A549 (cell line): ENCODE data around the gene WNT2.

Experiments used
- BHLHE40 ChIP-seq: IDR thresholded peaks from 2 replicates; pipeline ENCODE4 v1.6.1; 2012; ENCODE audit warnings: low read depth, low read length, inconsistent platforms
- CHD4 ChIP-seq: fragments of 200-600 bp; sonication (generic); IDR thresholded peaks from 2 replicates; pipeline ENCODE4 v1.6.1; 2016; ENCODE audit warnings: antibody characterized with exemption, mild to moderate bottlenecking, borderline replicate concordance
- CTCF ChIP-seq: fragments of >200 bp; sonication (Bioruptor Twin); formaldehyde crosslinking; IDR thresholded peaks from 3 replicates; pipeline ENCODE4 v1.5.1; 2016
- E2F6 ChIP-seq: IDR thresholded peaks from 2 replicates; pipeline ENCODE4 v1.6.1; 2012; ENCODE audit warnings: low read depth, borderline replicate concordance
- EP300 ChIP-seq, 2 experiments: fragments of >200 bp; sonication (Bioruptor Twin); formaldehyde crosslinking; IDR thresholded peaks; 2 replicates in 1 of 2; 3 replicates in 1 of 2; pipeline ENCODE4 v1.6.1; 2016 to 2017
- HDAC2 ChIP-seq: fragments of 200-600 bp; sonication (generic); IDR thresholded peaks from 2 replicates; pipeline ENCODE4 v1.6.1; 2016
- MAFK ChIP-seq: fragments of 450-650 bp; IDR thresholded peaks from 2 replicates; pipeline ENCODE4 v1.6.1; 2014; ENCODE audit not compliant: partially characterized antibody
- MAX ChIP-seq: IDR thresholded peaks from 2 replicates; pipeline ENCODE4 v1.6.1; 2012
- POLR2A ChIP-seq: IDR thresholded peaks from 2 replicates; pipeline ENCODE4 v1.6.1; 2012; ENCODE audit warnings: mild to moderate bottlenecking, low read length
- POLR2AphosphoS2 ChIP-seq: conservative IDR thresholded peaks from 2 replicates; pipeline ENCODE4 v1.6.1; 2012; ENCODE audit warnings: low read length, improper control_type of control experiment, inconsistent platforms
- RAD21 ChIP-seq, 2 experiments: fragments of >200 bp in 1 of 2; sonication (Bioruptor Twin) in 1 of 2; formaldehyde crosslinking in 1 of 2; IDR thresholded peaks in 1 of 2; conservative IDR thresholded peaks in 1 of 2; 2 replicates in 1 of 2; 3 replicates in 1 of 2; pipeline ENCODE4 v1.6.1; 2012 to 2018; ENCODE audit warnings: inconsistent platforms in 1 of 2
- RCOR1 ChIP-seq: fragments of 150-350 bp; IDR thresholded peaks from 2 replicates; pipeline ENCODE4 v1.6.1; 2014; ENCODE audit warnings: antibody characterized with exemption, low read length, low read depth
- RFX5 ChIP-seq: fragments of 450-650 bp; IDR thresholded peaks from 2 replicates; pipeline ENCODE4 v1.7.1; 2014; ENCODE audit warnings: antibody characterized with exemption, mild to moderate bottlenecking, moderate library complexity

- TF ChIP-seq MAFK, result no peak
- no peak for TF ChIP-seq RAD21 (conservative IDR thresholded peaks at IDR 0.05 in 1 of 2, IDR thresholded peaks at IDR 0.05 in 1 of 2)
- no peak for TF ChIP-seq CTCF
- no peak for TF ChIP-seq POLR2AphosphoS2
- no peak for TF ChIP-seq POLR2A
- TF ChIP-seq RCOR1, result no peak
- no peak for TF ChIP-seq EP300 (IDR thresholded peaks at IDR 0.05)
- TF ChIP-seq HDAC2, result no peak
- no peak for TF ChIP-seq CHD4
- no peak for TF ChIP-seq RFX5
- TF ChIP-seq E2F6, result no peak
- no peak for TF ChIP-seq MAX
- no peak for TF ChIP-seq BHLHE40
These were observed 27.2 kb upstream of the WNT2 start for GRCh38 chr7:117350027-117350426.
